Measurements from ENCODE around the gene PPP1R27. TPM values are rescaled to one million over a fixed set of nuclear protein-coding genes. Genes with fewer than 3 reads are reported as not detected.

PPP1R27 gene
- total and polyA plus RNA-seq, 9 of the 15 experiments (the other 6 are each of a cell fraction or from before 2014, with no cell fraction given) = 0.29 to 6.9 (median 1.5) TPM; not detected in 2

DNA sequence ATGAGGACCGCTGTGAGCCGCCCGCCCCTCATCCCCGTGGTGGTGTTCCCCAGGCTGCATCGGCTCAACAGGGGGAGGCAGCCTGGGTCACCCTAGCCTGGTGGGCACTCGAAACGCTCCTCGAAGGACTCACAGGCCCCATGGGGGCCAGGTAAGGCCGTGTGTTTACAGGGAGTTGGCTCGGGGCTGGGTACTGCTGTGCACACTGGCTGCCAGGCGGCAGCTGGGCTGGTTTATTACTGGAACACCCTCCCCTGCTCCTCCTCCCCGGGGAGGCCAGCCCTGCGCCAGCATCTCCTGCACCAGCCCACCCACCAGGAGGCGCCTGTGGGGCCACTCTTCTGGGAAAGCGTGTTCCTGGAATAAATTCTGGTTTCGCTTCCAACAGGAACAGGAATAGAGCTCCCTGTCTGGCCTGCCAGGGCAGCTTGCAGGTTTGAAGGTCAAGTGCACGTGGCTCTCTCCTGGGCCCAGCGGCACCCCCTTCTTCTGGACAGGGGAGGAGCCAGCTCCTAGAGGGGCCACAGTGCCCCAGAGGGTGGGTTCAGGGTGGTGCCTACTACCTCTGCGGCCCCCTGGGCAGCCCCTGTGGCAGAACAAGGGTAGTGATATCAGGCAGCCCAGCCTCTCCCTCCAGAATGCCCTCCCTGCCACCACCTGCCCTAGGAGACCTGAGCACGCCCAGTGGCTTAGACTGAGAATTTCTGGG is 13.1 kb downstream of the PPP1R27 start (continued):
- TF ChIP-seq, protein P1, sequence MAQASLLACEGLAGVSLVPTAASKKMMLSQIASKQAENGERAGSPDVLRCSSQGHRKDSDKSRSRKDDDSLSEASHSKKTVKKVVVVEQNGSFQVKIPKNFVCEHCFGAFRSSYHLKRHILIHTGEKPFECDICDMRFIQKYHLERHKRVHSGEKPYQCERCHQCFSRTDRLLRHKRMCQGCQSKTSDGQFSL (CRISPR knock-in tag; IDR thresholded peaks at IDR 0.05) = no peak; the same call in 1 of the 2 replicates
- TF ChIP-seq, protein P1 (tag; IDR thresholded peaks at IDR 0.05) = peak in 1 of 2 experiments; percentile 35; a peak in 1 of 4 replicates
- TF ChIP-seq, protein P2, sequence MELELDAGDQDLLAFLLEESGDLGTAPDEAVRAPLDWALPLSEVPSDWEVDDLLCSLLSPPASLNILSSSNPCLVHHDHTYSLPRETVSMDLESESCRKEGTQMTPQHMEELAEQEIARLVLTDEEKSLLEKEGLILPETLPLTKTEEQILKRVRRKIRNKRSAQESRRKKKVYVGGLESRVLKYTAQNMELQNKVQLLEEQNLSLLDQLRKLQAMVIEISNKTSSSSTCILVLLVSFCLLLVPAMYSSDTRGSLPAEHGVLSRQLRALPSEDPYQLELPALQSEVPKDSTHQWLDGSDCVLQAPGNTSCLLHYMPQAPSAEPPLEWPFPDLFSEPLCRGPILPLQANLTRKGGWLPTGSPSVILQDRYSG (tag; conservative IDR thresholded peaks at IDR 0.05; ENCODE audit: low read depth) = peak; percentile 92; the same call in 1 of the 2 replicates
- TF ChIP-seq GTF2F1 (IDR thresholded peaks at IDR 0.05; ENCODE audit: low read depth, low read length) = no peak
- TF ChIP-seq, protein P3, sequence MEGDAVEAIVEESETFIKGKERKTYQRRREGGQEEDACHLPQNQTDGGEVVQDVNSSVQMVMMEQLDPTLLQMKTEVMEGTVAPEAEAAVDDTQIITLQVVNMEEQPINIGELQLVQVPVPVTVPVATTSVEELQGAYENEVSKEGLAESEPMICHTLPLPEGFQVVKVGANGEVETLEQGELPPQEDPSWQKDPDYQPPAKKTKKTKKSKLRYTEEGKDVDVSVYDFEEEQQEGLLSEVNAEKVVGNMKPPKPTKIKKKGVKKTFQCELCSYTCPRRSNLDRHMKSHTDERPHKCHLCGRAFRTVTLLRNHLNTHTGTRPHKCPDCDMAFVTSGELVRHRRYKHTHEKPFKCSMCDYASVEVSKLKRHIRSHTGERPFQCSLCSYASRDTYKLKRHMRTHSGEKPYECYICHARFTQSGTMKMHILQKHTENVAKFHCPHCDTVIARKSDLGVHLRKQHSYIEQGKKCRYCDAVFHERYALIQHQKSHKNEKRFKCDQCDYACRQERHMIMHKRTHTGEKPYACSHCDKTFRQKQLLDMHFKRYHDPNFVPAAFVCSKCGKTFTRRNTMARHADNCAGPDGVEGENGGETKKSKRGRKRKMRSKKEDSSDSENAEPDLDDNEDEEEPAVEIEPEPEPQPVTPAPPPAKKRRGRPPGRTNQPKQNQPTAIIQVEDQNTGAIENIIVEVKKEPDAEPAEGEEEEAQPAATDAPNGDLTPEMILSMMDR (IDR thresholded peaks at IDR 0.05 in 2 of 3, conservative IDR thresholded peaks at IDR 0.05 in 1 of 3; ENCODE audit: insufficient read depth in 2 of 3, low read depth in 1 of 3, low read length in 3 of 3) = peak; percentile 84 to 92 (median 88)
- TF ChIP-seq ZC3H4 (CRISPR knock-in tag; IDR thresholded peaks at IDR 0.05; ENCODE audit: borderline replicate concordance) = no peak
- TF ChIP-seq ZNF695 (CRISPR knock-in tag; IDR thresholded peaks at IDR 0.05) = no peak
- TF ChIP-seq SMARCA5 (IDR thresholded peaks at IDR 0.05) = 0 out of 2 replicates have a peak, but pooled peaks have one; percentile 9
- no peak for TF ChIP-seq KHSRP (IDR thresholded peaks at IDR 0.05)
- peak; percentile 73 for TF ChIP-seq ARID1B (IDR thresholded peaks at IDR 0.05)
- no peak for TF ChIP-seq MCM2 (IDR thresholded peaks at IDR 0.05; ENCODE audit: low read depth)
- TF ChIP-seq, protein P4, sequence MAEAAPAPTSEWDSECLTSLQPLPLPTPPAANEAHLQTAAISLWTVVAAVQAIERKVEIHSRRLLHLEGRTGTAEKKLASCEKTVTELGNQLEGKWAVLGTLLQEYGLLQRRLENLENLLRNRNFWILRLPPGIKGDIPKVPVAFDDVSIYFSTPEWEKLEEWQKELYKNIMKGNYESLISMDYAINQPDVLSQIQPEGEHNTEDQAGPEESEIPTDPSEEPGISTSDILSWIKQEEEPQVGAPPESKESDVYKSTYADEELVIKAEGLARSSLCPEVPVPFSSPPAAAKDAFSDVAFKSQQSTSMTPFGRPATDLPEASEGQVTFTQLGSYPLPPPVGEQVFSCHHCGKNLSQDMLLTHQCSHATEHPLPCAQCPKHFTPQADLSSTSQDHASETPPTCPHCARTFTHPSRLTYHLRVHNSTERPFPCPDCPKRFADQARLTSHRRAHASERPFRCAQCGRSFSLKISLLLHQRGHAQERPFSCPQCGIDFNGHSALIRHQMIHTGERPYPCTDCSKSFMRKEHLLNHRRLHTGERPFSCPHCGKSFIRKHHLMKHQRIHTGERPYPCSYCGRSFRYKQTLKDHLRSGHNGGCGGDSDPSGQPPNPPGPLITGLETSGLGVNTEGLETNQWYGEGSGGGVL (CRISPR knock-in tag; IDR thresholded peaks at IDR 0.05) = no peak
- TF ChIP-seq ZNF561 (CRISPR knock-in tag; conservative IDR thresholded peaks at IDR 0.05) = no peak
- TF ChIP-seq KAT2B (IDR thresholded peaks at IDR 0.05; ENCODE audit: low read depth, low read length) = no peak
- TF ChIP-seq, protein P5, sequence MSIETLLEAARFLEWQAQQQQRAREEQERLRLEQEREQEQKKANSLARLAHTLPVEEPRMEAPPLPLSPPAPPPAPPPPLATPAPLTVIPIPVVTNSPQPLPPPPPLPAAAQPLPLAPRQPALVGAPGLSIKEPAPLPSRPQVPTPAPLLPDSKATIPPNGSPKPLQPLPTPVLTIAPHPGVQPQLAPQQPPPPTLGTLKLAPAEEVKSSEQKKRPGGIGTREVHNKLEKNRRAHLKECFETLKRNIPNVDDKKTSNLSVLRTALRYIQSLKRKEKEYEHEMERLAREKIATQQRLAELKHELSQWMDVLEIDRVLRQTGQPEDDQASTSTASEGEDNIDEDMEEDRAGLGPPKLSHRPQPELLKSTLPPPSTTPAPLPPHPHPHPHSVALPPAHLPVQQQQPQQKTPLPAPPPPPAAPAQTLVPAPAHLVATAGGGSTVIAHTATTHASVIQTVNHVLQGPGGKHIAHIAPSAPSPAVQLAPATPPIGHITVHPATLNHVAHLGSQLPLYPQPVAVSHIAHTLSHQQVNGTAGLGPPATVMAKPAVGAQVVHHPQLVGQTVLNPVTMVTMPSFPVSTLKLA (conservative IDR thresholded peaks at IDR 0.05) = peak; percentile 86 to 93
- 0 out of 2 replicates have a peak, but pooled peaks have one; percentile 12 for TF ChIP-seq SP1 (CRISPR knock-in tag; IDR thresholded peaks at IDR 0.05)
- TF ChIP-seq POU5F1 (IDR thresholded peaks at IDR 0.05; ENCODE audit: borderline replicate concordance, low read depth, low read length, partially characterized antibody) = no peak
- TF ChIP-seq, protein P6, sequence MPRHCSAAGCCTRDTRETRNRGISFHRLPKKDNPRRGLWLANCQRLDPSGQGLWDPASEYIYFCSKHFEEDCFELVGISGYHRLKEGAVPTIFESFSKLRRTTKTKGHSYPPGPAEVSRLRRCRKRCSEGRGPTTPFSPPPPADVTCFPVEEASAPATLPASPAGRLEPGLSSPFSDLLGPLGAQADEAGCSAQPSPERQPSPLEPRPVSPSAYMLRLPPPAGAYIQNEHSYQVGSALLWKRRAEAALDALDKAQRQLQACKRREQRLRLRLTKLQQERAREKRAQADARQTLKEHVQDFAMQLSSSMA (CRISPR knock-in tag; IDR thresholded peaks at IDR 0.05) = no peak
- TF ChIP-seq CBX1 (IDR thresholded peaks at IDR 0.05; ENCODE audit: low read depth) = no peak
- TF ChIP-seq HDAC8 (tag; IDR thresholded peaks at IDR 0.05) = peak; percentile 90
